ENCODE measurements around the gene USP21.

USP21 gene

DNA sequence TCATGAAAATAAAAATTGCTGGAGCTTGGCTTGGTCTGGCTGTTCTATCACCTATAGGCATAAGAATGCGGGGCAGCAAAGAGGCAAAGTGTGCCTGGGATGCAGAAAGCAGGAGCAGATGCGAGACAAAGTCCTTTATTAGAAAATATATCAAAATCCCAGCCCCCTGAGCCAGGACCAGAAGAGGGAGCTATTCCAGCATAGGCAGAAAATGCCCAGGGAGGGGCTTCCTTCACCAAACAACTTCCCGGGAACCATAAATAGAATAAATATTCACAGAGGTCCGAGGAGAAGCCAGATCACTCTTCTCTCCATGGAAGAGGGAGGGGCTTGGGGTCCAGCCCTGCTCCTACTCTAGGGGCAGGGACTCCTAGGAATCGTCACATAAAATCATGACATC, 11.9 kb downstream of the USP21 start:
- no peak for DNase-seq (ENCODE audit: low spot score)

DNA sequence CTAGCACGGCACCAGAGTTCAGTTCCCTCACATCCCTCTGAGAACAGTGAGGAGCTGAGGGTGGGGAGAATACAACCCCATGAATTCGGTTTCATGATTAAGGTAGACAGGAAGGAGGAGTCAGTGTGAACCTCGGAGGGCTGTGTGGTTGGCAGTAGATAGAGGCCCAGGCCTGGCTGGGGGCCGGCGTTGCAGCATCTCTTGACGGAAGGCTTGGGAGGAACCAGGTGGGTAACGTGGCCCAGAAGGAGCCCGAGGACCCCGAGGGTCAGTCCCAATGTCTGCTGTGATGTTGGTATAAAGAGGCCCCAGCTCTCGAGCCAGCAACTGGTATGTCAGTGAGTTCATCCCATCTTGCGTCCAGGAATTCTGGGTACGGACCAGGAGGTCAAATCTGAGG, 12.4 kb downstream of the USP21 start:
- DNase-seq (ENCODE audit: low spot score) = no peak

DNA sequence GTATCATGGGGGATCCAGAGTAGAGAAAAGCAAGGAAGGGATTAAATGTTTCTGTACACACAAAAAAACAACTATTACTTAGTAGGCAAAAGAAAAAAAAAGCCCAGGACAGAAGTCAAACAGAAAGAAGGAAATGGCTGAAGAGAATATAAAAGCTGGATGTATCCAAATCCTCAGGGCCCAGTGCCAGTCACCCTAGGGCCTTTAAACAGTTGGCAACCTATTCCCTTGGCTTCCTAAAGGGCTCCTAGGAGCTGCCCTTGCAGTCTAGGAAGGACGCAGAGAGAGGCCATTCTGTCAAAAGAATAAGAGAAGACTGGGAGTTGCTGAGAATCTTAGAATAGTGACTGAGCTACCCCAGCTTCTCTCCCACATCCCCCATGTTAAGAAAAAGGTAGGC, 13.0 kb downstream of the USP21 start:
- no peak for DNase-seq (ENCODE audit: low spot score)

DNA sequence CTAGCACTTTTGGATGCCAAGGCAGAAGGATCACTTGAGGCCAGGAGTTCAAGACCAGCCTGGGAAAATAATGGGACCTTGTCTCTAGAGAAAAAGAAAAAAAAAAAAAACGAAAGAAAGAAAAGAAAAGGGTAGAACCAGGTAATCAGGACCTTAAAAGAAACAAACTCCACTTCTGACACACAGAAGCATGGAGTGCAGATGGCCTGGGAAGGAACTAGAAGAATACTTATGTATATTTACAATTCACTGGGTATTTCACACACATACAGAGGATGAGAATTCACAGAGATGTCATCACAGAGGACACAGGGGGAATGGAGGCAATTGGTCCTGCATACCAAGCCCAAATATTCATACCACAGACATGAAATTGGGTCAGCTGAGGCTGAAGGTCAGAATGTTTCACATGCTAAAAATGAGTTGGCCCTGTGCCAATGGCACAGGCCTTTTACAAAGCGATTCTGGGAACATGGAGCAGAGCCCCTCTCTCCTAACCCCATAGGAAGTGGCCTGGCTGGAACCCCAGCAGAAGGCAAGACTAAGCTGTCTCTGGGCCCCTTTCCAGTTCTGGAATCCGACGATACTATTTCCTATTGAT, 13.6 kb downstream of the USP21 start:
- DNase-seq (ENCODE audit: low spot score) = peak; percentile 90

DNA sequence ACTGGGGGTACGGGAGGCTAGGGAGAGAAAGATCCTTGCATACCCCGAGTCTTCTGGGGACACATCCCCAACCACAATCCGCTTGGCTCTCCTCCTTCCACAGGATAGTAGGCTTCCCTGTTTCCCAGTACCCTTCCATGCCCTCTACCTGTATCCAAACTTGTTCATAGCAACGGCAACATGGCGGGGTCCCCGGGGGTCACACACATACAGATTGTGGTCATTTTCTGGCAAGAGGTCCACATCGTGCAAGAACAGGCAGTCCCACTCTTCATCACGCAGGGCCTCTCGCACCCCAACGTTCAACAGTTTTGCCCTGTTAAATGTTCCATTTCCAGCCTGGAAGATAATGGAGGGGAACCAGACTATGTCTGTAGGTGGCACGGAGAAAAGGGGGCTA, 14.4 kb downstream of the USP21 start:
- DNase-seq (ENCODE audit: low spot score) = no peak

DNA sequence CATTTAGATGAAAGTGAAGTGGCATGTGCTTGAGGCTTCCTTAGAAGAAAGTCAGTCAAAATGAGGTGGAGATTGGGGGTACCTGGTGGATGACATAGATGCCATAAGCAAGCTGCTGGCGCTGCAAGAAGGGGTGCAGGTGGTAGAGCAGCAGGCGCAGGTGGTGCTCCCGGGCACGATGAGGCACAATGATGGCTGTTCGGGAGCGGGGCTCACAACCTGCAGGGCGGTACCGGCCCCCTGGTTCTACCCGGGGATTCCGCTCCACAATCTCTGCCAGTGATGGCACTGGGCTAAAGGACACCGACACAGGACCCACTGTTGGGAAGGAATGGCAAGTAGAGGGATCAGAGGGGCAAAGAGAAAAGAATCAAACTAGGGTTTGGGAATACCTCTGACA, 15.6 kb downstream of the USP21 start:
- DNase-seq (ENCODE audit: low spot score) = no peak

DNA sequence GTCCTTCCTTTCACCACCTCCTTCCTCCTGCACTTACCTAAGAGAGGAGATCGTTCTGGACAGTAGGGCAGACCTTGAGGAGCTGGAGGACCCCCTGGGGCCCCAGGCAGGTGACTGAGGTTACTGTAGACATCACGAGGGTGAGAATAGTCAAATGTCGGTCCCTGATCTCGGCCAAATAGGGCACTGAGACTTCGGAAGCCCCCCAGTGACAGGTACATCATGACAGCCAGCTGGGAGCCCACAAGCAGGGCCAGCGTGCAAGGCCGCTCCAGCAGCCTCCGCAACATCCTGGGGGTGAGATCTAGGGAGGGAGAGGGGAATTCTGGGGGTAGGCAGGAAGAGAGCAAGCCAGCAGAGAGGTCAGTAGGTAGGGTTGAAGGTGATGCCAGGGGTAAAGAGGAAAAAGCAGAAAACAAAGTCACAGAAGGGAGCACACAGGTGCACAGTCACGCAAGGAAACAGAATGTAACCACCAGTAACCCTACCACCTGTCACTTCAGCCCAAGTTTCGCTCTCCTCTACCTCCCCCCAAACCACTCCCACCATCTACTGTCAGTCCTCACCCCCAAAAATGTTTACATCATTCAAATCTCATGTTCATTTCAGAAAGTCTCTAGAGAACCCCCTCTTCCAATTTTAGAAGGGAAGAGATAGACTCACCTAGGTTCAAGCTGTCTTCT, 16.6 kb downstream of the USP21 start:
- DNase-seq (ENCODE audit: low spot score) = no peak

DNA sequence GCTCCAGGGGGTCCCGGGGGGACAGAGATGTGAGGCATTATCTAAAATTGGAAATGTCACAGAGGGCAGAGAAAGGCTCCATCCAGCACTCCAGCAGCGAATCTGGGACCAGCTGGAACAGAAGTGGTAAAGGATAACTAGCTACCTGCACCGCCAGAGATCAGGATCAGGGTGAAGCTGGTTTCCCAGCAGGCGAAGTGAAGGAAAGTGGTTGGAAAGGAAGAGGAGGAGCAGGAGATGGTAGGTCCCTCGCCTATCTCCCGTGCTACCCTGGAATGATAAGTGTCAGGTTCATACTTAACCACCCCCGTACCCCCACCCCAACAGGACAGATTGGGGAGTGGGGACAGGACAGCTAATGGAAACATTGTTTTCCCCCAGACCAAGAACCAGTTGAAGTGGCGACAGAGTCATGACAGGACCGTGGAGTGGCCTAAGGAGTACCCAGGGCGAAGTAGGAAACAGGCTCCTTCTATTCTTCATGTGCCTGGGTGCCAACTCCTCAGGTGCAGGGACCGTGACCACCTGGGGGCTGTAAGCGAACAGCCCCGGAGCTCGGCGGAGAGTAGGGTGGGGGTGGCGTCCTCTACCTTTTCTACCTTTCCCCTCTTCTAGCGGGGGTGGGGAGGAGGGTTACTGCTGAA, 17.3 kb downstream of the USP21 start:
- no peak for DNase-seq (ENCODE audit: low spot score)

DNA sequence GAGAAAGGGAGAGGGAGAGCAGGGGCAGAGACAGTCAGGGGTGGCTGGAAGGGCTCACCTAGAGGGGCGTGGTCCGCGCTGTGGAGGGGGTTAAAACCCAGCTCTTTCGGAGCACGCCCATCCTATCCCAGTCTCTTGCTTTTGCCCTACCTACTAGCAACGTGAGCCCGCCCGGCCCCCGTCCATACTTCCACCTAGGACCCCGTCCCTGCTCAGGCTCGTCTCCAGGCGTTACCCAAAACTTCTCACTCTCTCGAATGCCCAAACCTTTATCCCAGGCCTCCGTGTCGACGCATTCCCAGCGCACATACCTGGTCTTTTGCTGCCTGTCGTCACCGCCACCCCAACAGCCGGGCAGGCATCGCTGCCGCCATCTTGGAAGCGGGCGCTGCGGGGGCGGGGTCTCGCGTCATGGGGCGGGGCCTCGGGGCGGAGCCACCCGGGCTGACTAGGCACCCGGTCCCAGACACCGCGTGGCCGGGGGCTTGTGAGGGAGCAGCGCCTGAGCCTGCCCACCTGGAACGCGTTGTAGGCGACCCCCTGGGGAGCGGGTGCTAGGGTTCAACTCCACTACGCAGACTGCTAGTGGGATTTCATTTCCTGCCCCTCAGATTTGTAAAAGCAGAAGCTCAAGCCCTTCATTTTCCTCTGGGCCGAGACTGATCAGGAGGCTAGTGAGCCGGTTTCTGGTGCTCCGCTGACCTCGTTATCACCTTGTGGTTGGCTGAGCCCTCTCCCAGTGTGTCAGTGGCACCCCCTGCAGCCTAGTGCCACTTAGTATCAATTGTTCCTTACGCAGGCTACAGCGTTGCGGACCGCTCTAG, 18.0 kb downstream of the USP21 start, which contains the start of gene B4GALT3:
Gene B4GALT3 (minus strand): TSS at position 396 of the 824 bp plus-strand sequence. CDS start 1,447 bp downstream, outside the sequence.
- DNase-seq (ENCODE audit: low spot score) = peak; percentile 96

DNA sequence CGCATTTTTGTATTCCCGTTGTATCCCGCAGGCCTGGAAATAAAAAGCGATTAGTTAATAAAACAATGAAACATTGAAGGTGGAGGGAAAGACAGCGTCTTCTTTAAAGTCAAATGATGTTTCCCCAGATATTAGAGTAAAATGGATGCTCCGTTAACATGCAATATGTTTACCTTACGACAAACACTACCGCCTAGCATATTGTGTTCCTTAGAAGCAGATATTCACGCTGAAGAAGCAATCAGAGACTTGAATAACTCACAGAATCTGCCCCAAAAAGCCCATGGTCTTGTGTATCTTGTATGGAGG, 18.6 kb downstream of the USP21 start:
- DNase-seq (ENCODE audit: low spot score) = no peak

DNA sequence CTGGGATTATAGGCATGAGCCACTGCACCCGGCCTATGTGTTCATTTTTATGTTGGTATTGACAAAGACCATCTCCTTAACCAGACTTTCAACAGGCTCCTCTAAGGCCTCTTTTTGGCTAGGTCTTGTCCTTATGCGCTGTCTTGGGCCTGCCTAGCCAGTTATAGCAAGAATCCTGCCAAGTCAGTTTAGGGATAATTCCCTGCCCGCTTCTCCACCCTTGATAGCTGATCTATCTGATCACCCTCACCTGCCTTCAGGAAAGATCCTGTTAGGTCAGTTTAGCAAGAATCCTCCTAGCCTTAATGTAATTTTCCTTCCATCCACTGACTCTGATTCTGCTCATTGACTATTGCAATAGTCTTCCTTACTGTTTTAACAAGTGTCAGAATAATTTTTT, 20.4 kb downstream of the USP21 start:
- no peak for DNase-seq (ENCODE audit: low spot score)

DNA sequence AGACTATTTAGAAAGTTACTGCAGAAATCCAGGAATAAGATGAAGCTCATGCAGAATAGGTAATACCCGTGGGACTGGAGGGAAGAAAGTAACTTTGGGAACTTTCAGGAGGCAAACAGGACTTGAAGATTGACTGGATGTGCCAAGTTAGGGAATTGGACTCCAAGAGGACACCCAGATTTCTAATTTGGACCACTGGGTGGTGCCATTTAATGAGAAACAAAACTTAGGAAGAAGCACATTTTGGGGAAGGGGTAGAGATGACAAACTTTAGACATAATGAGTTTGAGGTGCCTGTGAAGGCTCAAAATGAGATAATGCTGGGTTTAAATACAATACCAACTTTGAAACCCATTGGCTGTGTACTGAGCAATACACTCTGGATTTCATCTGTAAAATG, 21.3 kb downstream of the USP21 start:
- DNase-seq (ENCODE audit: low spot score) = no peak

DNA sequence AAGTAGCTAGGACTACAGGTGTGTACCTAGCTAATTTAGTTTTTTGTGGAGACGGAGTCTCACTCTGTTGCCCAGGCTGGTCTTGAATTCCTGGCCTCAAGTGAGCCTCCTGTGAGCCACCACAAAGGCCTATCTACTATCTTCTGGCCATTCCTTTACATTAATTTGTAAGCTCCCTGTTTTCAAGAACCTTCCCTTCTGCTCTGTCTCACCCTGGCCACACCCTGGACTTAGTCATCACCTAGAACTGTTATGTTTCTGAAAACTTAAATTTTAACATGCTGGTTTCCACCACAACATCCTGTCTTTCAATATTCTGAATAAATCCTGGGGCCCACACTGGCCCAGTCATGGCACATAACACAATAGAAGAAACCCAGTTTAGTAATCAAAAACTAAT, 22.9 kb downstream of the USP21 start:
- peak; percentile 48 for DNase-seq (ENCODE audit: low spot score)

DNA sequence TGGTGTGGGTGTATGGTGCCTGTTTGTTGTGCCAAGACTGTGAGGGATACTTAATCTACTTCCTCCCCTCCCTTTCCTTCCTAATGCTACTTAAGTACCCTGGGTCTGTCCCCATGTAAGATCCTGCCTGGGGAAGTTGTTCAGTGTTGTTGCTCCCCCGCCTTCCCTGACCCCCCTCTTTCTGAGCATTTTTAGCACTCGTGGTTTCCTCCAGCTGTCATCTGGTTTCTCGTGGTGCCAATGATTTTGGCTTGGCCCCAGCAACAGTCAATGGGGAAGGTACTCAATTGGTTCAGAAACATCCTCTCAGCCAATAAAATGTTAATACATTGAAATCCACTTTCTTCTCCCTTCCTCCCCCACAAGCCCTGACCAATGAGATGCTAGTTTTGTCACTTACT, 26.0 kb downstream of the USP21 start:
- peak; percentile 80 for DNase-seq (ENCODE audit: low spot score)

DNA sequence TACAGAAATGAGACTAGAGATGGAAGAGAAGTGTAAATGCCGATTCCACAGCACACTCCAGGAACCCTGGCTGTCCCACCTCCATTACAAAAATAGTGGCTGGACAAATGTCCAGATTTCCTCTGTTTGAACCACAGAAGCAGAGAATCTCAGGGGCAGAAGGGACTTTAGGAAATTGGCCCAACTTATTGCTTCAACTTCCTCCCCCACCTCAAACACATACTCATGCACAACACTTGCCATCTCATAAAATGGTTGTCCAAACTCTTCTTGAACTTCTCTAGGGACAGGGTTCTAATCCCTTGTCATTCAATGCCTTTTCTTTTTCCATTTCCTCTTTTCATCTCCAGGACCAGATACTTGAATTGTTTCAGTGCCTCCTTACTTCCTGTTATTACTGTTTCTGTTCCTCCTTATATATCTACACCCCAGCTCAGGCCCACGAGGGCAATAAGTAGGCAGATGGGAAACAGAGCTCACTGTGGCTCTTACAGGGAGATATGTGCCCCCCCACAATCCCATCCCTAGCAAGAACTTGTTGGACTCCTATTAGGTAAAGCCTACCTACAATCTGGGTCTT, 26.5 kb downstream of the USP21 start:
- DNase-seq (ENCODE audit: low spot score) = no peak

DNA sequence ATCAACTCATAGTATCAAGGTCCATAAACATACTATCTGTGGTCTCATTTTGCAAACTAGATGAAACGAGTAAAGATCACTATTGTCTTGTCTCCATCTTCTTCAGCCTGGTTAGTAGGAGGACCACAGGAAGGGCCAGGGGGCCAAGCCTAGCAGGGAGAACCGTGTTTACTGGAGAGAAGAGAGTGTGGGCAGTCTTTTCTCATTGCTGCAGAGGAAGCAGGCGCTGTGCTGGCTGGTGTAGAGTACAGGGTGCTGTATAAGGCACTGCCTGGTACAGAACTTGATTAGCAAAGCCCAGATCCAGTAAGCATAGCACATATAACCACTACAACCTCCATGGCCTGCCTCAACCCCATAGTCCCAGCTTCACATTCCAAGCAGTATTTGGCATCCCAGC, 28.0 kb downstream of the USP21 start:
- DNase-seq (ENCODE audit: low spot score) = no peak

DNA sequence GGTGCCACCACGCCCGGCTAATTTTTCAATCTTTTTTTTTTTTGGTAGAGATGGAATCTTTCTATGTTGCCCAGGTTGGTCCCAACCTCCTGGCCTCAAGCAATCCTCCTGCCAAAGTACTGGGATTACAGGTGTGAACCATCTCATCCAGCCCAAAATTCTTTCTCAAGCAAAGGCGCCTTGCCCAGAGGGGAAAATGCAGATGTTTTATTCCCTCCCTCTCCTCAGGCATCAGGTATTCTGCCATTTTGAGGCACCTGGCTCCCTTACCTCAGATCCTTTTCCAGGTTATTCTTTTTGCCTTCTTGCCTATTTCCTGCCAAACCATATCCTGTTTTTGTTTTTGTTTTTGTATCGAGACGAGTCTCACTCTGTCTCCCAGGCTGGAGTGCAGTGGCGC, 29.1 kb downstream of the USP21 start:
- no peak for DNase-seq (ENCODE audit: low spot score)

DNA sequence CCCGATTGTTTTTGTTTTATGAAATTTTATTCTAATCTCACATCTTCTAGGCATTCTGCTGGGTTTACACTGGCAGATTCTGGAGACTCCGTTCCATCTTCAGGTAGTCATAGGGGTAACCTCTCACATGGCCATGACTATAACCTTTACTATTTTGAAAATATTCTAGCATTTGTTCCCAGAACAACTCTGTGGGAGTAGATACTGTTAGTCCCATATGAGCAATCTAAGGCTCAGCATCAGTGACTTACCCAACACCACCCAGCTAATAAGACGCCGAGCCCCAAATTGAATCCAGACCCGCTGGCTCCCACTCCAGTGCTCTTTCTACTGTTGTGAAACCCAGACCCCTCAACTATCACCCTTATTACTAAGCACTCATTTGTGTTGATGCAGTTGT, 29.7 kb downstream of the USP21 start:
- DNase-seq (ENCODE audit: low spot score) = no peak

DNA sequence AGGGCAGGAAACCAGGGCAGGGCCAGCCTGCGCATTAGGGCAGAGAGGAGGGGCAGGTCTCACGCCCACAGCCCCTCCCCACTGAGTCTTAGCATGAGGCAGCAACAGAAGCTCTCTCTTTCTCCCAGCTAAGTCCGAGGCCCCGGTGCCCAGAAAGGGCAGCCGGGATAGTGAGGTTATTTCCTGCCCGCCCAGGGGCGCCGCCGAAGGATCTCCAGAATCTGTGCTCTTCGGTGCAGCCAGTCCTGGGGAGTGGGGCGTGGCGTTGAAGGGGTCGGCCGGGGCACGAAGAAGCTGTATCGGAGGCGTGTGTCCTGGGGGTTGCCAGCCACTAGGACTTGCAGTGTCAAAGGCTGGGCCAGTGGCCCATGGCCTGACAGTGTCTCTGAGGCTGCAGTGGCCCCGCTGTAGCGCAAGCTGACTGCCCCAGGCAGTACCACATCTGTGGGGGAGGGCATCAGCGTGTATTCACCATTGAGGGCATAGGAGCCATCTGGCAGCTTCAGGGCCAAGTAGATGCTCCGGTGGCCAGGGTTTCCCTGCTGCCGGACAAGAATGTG, 31.7 kb downstream of the USP21 start:
- no peak for DNase-seq (ENCODE audit: low spot score)

DNA sequence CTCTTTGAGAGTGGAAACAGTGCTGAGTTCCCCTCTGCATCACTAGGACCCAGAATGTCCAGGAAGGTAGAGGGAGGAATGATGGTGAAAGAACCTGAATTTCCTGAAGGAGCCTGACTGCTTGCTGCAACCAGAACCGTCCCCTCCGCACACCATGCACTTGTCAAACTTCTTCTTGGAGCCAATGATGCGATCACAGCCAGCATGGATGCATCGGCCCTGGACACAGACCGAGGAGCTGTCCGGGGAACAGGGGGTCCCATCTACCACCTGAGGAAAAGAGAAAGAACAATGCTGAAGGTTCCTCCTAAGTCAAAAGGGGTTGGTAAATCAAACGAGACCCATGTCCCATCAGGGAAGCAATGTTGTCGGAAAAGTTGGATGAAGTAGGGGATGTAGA, 32.7 kb downstream of the USP21 start:
- no peak for DNase-seq (ENCODE audit: low spot score)

DNA sequence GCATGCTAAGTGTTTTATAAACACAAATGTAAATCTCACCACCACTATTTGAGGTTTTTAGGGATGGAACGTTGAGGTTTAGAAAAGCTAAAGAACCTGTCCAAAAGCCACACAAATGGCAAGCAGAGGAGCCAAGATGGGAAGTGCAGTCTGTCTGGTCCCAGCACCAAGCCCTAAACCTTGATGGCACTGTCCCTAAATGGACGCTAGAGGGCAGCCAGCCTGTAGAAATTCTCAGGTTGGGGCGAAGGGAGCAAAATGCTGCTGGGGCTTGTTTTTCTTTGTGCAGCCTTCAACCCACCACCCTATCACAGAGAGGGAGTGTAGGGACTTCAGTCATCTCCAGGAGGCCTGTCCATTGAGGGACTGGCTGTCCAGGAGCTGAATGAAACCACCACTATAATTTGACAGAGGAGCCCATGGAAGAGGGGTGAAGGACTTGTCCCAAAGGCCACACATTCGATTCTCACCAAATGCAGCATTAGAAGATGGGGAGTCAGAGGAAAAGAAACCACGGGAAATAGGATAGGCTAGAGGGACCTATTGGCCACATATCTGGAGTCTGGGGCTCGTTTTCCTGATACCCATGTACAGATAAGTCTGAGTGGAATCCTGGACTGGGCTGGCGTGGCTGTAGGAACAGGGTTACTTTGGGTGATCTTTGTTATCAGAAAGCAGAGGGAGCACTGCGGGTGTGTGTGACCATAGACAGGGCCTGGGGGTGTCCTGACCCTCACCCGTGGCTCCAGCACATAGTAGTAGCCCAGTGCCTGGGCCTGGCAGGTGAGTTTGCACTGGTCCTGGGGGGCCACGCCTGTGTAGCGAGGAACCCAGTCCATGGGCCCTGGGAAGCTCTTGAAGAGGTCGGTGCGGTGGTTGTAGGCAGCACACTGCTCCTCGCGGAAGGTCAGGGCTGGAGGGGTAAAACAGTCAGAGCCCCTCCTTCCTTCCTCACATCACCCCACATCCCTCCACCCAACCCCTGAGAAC, 33.5 kb downstream of the USP21 start:
- peak; percentile 82 for DNase-seq (ENCODE audit: low spot score)
